Neural crest cell (in vitro differentiated cells): Measurements from ENCODE around the gene BRD7. TPM values are rescaled to one million over a fixed set of nuclear protein-coding genes. Genes with fewer than 3 reads are reported as not detected.

Experiments
- DNase-seq: peaks from one replicate; pipeline ENCODE4 v3.0.0; 2021; ENCODE audit warnings: low read depth, mixed read lengths, low spot score
- H3K27ac Mint-ChIP-seq: one replicate; pipeline ENCODE4 v1.8.0; 2021; ENCODE audit warnings: mild to moderate bottlenecking, mixed read lengths; ENCODE audit not compliant: unreplicated experiment
- H3K27me3 Mint-ChIP-seq: 2 replicates; pipeline ENCODE4 v1.8.0; 2021; ENCODE audit warnings: low read depth, mild to moderate bottlenecking, mixed read lengths
- H3K36me3 Mint-ChIP-seq: 2 replicates; pipeline ENCODE4 v1.8.0; 2021; ENCODE audit warnings: low read depth, mild to moderate bottlenecking, mixed read lengths
- H3K4me1 Mint-ChIP-seq: 2 replicates; pipeline ENCODE4 v1.8.0; 2021; ENCODE audit warnings: mixed read lengths
- H3K4me3 Mint-ChIP-seq: one replicate; pipeline ENCODE4 v1.8.0; 2021; ENCODE audit warnings: mild to moderate bottlenecking, mixed read lengths
- H3K9me3 Mint-ChIP-seq: 2 replicates; pipeline ENCODE4 v1.8.0; 2021; ENCODE audit warnings: mixed read lengths
- CTCF ChIP-seq: fragments of 200-600 bp; sonication (generic); conservative IDR thresholded peaks from 2 replicates; pipeline ENCODE4 v1.5.0; 2021; ENCODE audit warnings: antibody characterized with exemption, mild to moderate bottlenecking
- total RNA-seq: library from RNA; stranded (reverse); gene quantifications from 2 replicates; pipeline ENCODE4 v1.2.1, GENCODE V29; 2021

Gene BRD7
- total RNA-seq, 1 donor from 2014 or later: 130 TPM

GRCh38 chr16:50281391-50282009 lies 87.3 kb downstream of the BRD7 start:
- H3K9me3 Mint-ChIP-seq: peaks cover 3% of the 10 kb centered on the region
- no peak for TF ChIP-seq CTCF
- H3K4me3 Mint-ChIP-seq: no peak overlapping the region
- H3K27me3 Mint-ChIP-seq: no peaks in the 10 kb centered on the region
- no peak for DNase-seq
- no peak overlapping the region for H3K27ac Mint-ChIP-seq
- no peaks in the 10 kb centered on the region for H3K36me3 Mint-ChIP-seq
- peaks cover 5% of the 10 kb centered on the region for H3K4me1 Mint-ChIP-seq

GRCh38 chr16:50280932-50281331 lies 87.9 kb downstream of the BRD7 start:
- TF ChIP-seq CTCF: no peak
- no peak overlapping the region for H3K27ac Mint-ChIP-seq
- H3K36me3 Mint-ChIP-seq: no peaks in the 10 kb centered on the region
- peaks cover 5% of the 10 kb centered on the region for H3K4me1 Mint-ChIP-seq
- peaks cover 3% of the 10 kb centered on the region for H3K9me3 Mint-ChIP-seq
- H3K4me3 Mint-ChIP-seq: no peak overlapping the region
- no peaks in the 10 kb centered on the region for H3K27me3 Mint-ChIP-seq
- no peak for DNase-seq

GRCh38 chr16:50279504-50279865 lies 89.3 kb downstream of the BRD7 start:
- Mint-ChIP-seq H3K9me3 (peaks cover 3% of the 10 kb centered on the region), H3K4me1 (no peaks in the 10 kb centered on the region), H3K36me3 (no peaks in the 10 kb centered on the region), H3K27me3 (no peaks in the 10 kb centered on the region), H3K27ac (no peak overlapping the region), H3K4me3 (no peak overlapping the region)
- TF ChIP-seq CTCF: no peak
- no peak for DNase-seq

- H3K36me3 Mint-ChIP-seq: no peaks in the 10 kb centered on the region
- no peak overlapping the region for H3K27ac Mint-ChIP-seq
- H3K4me1 Mint-ChIP-seq: peaks cover 2% of the 10 kb centered on the region
- no peaks in the 10 kb centered on the region for H3K27me3 Mint-ChIP-seq
- no peak for TF ChIP-seq CTCF
- H3K9me3 Mint-ChIP-seq: peaks cover 3% of the 10 kb centered on the region
- DNase-seq: no peak
- H3K4me3 Mint-ChIP-seq: no peak overlapping the region
These were observed 90.5 kb downstream of the BRD7 start for GRCh38 chr16:50278251-50278650.

- no peak for TF ChIP-seq CTCF
- no peaks in the 10 kb centered on the region for H3K36me3 Mint-ChIP-seq
- no peak for DNase-seq
- peaks cover 10% of the 10 kb centered on the region for H3K4me1 Mint-ChIP-seq
- H3K27me3 Mint-ChIP-seq: no peaks in the 10 kb centered on the region
- H3K27ac Mint-ChIP-seq: no peak overlapping the region
- H3K9me3 Mint-ChIP-seq: peaks cover 3% of the 10 kb centered on the region
- H3K4me3 Mint-ChIP-seq: no peak overlapping the region
These were observed 91.8 kb downstream of the BRD7 start for GRCh38 chr16:50276801-50277555.
